ENCODE data around the gene CCDC18.

CCDC18 gene

GRCh38 chr1:93317943-93318342 is 137.4 kb downstream of the CCDC18 start:
- DNase-seq, result no peak

- no peak for DNase-seq
Measured at GRCh38 chr1:93321720-93322119, 141.2 kb downstream of the CCDC18 start.

GRCh38 chr1:93322349-93322748 is 141.8 kb downstream of the CCDC18 start:
- DNase-seq, result no peak

GRCh38 chr1:93323185-93323820 is 142.8 kb downstream of the CCDC18 start:
- DNase-seq, result no peak

- DNase-seq, result no peak
Measured at GRCh38 chr1:93324486-93325464, 144.3 kb downstream of the CCDC18 start.
